Measurements from ENCODE around the gene MYADML2.

Gene MYADML2

DNA sequence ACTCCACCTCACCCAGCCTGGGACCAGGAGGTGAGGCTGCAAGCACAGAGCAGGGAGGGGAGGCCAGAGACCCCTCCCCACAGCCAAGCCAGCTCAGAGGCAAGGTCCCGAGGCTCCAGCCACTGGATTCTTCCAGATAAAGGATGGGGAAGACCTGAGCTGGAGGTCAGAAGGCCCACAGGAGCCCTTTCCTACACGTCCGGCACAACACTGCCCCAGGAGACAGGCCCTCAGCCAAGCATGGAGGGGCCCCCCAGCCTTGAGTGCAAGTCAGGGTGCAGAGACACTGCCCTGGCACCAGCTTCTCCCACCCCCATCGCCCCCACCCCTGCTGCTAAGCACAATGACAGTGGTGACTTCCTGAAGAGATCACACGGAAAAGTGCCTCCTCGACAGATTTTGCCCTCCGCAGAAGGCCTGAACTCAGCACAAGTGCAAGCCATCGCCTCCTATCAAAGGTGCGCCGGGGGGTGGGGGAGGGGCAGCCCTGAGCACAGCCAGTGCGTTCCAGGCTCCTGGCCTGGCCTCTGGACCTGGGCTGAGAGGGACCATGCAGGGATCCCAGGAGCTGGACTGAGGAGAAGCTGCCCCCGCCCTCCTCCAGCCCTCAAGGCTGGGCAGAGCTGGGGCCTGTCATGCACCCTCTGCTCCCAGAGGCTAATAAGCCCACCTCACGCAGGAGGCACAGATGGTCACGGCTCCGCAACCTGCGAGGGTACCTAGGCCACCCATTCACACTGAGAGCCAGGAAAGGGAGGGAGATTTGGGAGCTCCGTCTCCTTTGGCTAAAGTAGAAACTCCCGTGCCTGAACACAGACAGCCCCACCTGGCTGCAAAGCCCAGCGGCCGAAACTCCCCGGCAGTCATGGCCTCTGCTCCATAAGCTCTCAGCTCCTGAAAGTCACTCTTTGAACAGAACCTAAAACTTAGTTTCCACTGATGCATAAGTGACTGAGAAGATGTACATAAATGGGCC lies 22.2 kb downstream of the MYADML2 start:
- TF ChIP-seq, protein P1, sequence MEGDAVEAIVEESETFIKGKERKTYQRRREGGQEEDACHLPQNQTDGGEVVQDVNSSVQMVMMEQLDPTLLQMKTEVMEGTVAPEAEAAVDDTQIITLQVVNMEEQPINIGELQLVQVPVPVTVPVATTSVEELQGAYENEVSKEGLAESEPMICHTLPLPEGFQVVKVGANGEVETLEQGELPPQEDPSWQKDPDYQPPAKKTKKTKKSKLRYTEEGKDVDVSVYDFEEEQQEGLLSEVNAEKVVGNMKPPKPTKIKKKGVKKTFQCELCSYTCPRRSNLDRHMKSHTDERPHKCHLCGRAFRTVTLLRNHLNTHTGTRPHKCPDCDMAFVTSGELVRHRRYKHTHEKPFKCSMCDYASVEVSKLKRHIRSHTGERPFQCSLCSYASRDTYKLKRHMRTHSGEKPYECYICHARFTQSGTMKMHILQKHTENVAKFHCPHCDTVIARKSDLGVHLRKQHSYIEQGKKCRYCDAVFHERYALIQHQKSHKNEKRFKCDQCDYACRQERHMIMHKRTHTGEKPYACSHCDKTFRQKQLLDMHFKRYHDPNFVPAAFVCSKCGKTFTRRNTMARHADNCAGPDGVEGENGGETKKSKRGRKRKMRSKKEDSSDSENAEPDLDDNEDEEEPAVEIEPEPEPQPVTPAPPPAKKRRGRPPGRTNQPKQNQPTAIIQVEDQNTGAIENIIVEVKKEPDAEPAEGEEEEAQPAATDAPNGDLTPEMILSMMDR (IDR thresholded peaks at IDR 0.05; ENCODE audit: low read length, missing control alignments): no peak
- no peak for DNase-seq (ENCODE audit: low read depth)
- no peak overlapping the region for H3K4me3 ChIP-seq (replicated peaks; ENCODE audit: low read depth, low read length)

GRCh38 chr17:81923302-81924260 lies 23.5 kb downstream of the MYADML2 start:
- TF ChIP-seq, protein P1 (IDR thresholded peaks at IDR 0.05; ENCODE audit: low read length, missing control alignments): no peak
- peak; percentile 85 for DNase-seq (ENCODE audit: low read depth)
- H3K4me3 ChIP-seq (replicated peaks; ENCODE audit: low read depth, low read length): peak overlapping the region; percentile 52

DNA sequence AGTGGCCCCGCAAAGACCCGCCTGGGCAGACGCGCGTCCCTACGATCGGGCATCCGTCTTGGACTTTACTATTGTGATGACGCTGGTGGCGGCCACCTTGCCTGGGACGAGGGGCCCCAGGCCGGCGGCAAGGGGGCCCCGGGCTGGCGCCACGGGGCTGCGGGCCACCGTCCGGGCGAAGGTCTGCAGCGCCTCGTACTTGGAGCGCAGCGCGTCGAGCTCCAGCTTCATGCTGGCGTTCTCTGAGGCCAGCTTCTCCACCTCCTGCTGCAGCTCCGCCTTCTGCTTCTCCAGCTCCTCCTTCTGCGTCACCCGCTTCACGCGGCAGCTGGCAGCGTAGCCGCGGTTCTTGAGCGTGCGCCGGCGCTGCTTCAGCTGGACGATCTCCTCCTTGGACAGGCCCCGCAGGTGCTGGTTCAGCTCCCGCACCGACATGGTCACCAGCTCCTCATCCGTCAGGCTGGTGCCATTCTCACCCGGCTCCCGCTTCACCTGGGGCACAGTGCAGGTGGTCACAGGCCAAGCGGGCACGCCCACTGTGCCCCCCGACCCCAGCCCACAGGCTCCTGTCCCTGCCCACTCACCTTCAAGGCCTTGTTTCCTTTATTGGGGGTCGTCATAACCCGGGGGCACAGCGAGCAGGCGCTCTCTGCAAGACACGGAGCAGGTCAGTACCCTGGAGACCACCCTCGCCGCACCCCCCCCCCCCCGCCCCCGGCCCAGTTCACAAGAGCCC lies 24.3 kb downstream of the MYADML2 start:
- peak overlapping the region; percentile 52 for H3K4me3 ChIP-seq (replicated peaks; ENCODE audit: low read depth, low read length)
- TF ChIP-seq, protein P1 (IDR thresholded peaks at IDR 0.05; ENCODE audit: low read length, missing control alignments): no peak
- DNase-seq (ENCODE audit: low read depth): no peak

DNA sequence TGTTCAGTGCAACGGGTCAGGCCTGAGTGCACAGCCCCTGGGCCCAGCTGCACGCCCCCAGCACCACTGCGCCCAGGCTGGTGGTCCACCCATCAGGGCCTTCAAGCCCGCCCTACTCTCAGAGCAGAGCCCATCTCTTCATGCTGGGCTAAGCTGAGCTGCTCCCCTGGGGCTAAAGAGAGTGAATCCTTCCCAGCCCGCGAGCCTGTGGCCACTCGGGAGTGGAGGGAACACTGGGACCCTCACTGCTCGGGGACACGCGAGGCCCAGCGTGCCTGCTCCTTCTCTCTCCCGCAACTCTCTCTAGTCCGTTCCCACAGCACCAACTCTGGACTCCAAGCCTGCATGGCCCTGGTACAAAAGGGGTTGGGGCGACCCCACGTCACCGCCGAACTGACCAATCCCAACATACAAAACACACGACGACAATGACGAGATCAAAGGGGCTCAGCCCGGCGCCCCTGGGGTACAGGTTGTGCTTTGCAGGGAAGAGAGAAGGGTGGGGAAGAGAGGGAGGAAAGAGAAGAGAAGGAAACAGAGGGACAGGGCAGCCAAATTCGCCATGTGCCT lies 25.0 kb downstream of the MYADML2 start:
- DNase-seq (ENCODE audit: low read depth): no peak
- TF ChIP-seq, protein P1 (IDR thresholded peaks at IDR 0.05; ENCODE audit: low read length, missing control alignments): no peak
- no peak overlapping the region for H3K4me3 ChIP-seq (replicated peaks; ENCODE audit: low read depth, low read length)

- no peak for DNase-seq (ENCODE audit: low read depth)
- H3K4me3 ChIP-seq (replicated peaks; ENCODE audit: low read depth, low read length): no peak overlapping the region
- TF ChIP-seq, protein P1 (IDR thresholded peaks at IDR 0.05; ENCODE audit: low read length, missing control alignments): no peak
Observed at GRCh38 chr17:81921537-81921862, 25.5 kb downstream of the MYADML2 start.
